Psoas muscle (tissue), 8 donors: ENCODE data around the gene FAM156B. TPM values are rescaled to one million over a fixed set of nuclear protein-coding genes. Genes with fewer than 3 reads are reported as not detected.
"Not testable (repeated sequence)": the region's sequence is repeated elsewhere in the genome, so short reads cannot be mapped to it uniquely, and the experiment has no call there.

ENCODE experiments used
- ATAC-seq, 4 donors: fragments of 200-7000 bp; cut with Tn5 transposase; one replicate each; pipeline ENCODE4 v1.9.1; 2020; ENCODE audit warnings: moderate library complexity in 3 of 4, mild to moderate bottlenecking in 2 of 4
- DNase-seq, 2 donors: peaks; one replicate each; pipeline ENCODE4 v3.0.0-alpha.2; 2020
- H3K27ac ChIP-seq: fragments of 200-600 bp; one replicate; pipeline ENCODE4 v1.8.0; 2022
- H3K27me3 ChIP-seq, 3 donors: fragments of 200-600 bp in 1 of 3; one replicate each; pipeline versions ENCODE4 v1.6.1 to v1.8.0; 2013 to 2022; ENCODE audit warnings: low read length in 2 of 3, mild to moderate bottlenecking in 2 of 3, moderate library complexity in 1 of 3; ENCODE audit not compliant: insufficient read depth in 3 of 3
- H3K36me3 ChIP-seq, 2 donors: fragments of 200-600 bp in 1 of 2; one replicate each; pipeline versions ENCODE4 v1.6.1 to v1.8.0; 2013 to 2022; ENCODE audit warnings: low read depth in 1 of 2, mild to moderate bottlenecking in 1 of 2, moderate library complexity in 1 of 2; ENCODE audit not compliant: insufficient read depth in 1 of 2
- H3K4me1 ChIP-seq: fragments of 200-600 bp; one replicate; pipeline ENCODE4 v1.8.0; 2022
- H3K4me3 ChIP-seq: fragments of 200-600 bp; one replicate; pipeline ENCODE4 v1.8.0; 2022; ENCODE audit warnings: mild to moderate bottlenecking
- H3K9me3 ChIP-seq: fragments of 200-600 bp; one replicate; pipeline ENCODE4 v1.8.0; 2022
- WGBS, 3 donors: extraction: QIAGEN DNeasy Blood & Tissue Kit; methylation state at CpG; one replicate each; pipeline versions ENCODE4 v1.1.6 to v1.1.7; 2013; 5-methylcytosine and 5-hydroxymethylcytosine counted together
- intact Hi-C, 2 donors: fragments of 100-400 bp; cut with DNase I; formaldehyde crosslinking; loops; one replicate each; pipeline versions ENCODE4 v1.11.0 to v1.14.2; 2022
- long read RNA-seq, 2 donors: library from polyadenylated mRNA; unstranded; transcript quantifications; one replicate each; pipeline ENCODE4 v2.0.0, GENCODE V29; 2021
- polyA plus RNA-seq, 3 donors: library from polyadenylated mRNA; stranded (reverse); fragments of 200-250 nt; gene quantifications; one replicate each; pipeline ENCODE4 v1.2.3, GENCODE V29; 2013
- total RNA-seq, 4 donors: library from RNA; stranded (reverse); fragmentation: NEBNext Ultra II Directional in 2 of 4; extraction: Animal tissue kit (Norgen Biotek cat#: 25700) in 2 of 4; gene quantifications; one replicate each; pipeline versions ENCODE4 v1.2.1 to v1.2.4, GENCODE V29; 2021 to 2023
- TF ChIP-seq, protein P1 (sequence below): fragments of 200-600 bp; IDR thresholded peaks from one replicate; pipeline ENCODE4 v1.8.0; 2022; ENCODE audit warnings: antibody characterized with exemption
- donor health status: healthy with polysubstance abuse.
- donor health status: DM: no; HTN: no; CAD: no; lungs with moderate emphysema.
- donor health status: Bipolar disorder and iron deficiency.
- donor health status: healthy.
- donor health status: DM: yes; HTN: yes; CAD: no.
- donor health status: DM: no; HTN: no; CAD: no.
- donor health status: DM: no; HTN: no; CAD: no.
- donor health status: DM: yes; HTN: yes; CAD: no.

Gene FAM156B, protein sequence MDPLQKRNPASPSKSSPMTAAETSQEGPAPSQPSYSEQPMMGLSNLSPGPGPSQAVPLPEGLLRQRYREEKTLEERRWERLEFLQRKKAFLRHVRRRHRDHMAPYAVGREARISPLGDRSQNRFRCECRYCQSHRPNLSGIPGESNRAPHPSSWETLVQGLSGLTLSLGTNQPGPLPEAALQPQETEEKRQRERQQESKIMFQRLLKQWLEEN
- 1 to 10 TPM; 1.1 to 2.7 (median 2.3) TPM for total RNA-seq
- 1 to 10 TPM; 1.6 to 5.4 (median 2.7) TPM for polyA plus RNA-seq
- long read RNA-seq, donor 1, partial matches to known transcripts = 0 of 1 reads
- long read RNA-seq, donor 1, other reads (novel, unspliced or antisense) = 1 of 1 reads
- long read RNA-seq, donor 2, partial matches to known transcripts = 1 of 9 reads
- long read RNA-seq, donor 2, other reads (novel, unspliced or antisense) = 4 of 9 reads

DNA sequence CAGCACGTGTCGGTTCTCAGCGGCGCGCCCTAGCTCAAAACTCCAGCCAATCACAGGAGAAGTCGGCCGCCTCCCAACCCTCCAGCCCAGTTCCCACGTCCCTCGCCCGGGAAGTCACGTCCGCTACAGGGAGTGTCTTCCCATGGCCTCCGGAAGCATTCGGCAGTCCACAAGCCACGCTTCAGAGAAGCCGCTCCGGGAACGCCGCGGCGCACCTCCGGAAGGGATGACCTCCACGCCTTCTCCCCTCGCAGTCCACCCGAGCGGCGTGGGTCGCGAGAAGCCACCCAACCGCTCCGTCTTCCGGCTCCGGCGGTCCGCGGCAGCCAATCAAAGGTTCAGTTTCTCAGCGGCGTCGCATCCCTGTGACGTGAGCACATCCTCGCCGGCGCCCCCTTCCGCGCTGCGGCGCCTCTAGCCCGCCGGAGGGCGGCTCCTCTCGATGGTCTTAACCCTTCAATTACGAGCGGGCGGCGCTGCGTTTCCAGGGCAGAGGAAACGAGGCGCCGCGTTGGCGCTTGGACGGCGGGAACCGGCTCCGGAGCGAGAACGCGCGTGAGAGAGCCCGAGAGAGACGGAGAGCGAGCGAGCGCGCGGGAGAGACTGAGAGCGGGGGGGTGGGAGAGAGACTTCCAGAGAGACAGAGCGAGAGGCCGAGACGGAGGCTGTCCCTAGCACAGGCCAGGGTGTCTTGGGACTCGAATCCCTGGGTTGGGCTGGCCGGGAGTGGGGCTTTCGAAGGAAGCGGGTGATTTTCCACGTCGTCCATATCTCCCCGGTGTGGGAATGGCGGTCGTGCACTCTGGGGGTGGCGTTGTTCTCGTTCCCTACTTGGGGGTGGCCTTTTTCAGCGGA lies at the start of gene FAM156B:
FAM156B (plus strand) TSS at position 476 of the 855 bp plus-strand sequence. CDS start 9,896 bp downstream, outside the sequence.
- H3K27ac ChIP-seq, DNase-seq, intact Hi-C loops, H3K36me3 ChIP-seq, H3K27me3 ChIP-seq, H3K4me3 ChIP-seq, H3K9me3 ChIP-seq, H3K4me1 ChIP-seq: not testable (repeated sequence)
- peak; percentile 92 to 95 (median 94) for ATAC-seq
- WGBS, 3 donors = no CpG with 5 or more reads among the region's 92 CpGs

DNA sequence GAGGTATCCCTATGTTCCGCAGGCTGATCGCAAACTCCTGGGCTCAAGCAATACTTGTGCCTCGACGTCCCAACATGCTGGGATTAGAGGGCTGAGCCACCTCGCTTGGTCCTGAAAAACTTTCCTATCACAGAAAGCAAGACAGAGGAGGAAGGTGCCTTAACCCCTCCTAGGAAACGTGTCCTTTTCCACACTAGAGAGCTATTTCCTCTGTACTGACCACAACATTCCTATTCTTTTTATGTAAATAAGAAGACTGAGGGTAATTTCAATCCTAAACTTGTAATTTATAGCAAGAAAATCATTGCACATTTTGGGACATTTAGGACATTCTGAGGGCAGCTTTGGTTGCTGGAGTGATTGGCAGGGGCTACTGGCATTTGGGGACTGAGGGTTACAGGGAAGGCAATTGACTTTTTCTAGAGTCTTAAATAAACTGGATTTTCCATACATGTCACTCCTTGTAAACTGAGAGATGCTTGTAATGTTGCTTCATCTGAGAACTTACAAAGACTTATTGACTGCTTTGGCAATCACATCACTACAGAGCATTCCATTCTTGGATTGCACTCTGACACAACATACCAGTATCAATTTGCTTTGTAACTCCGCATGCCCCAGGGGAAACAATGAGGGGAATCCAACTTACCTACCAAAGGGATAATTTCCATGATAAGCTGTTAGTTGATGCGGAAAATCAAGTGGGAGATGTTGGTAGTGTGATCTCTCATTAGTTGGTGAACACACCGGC lies 44.8 kb upstream of the FAM156B start:
- intact Hi-C loops = no loop called here
- WGBS, 3 donors = 74 to 78% (median 77%) methylated on average over 9 of the region's 9 CpGs
- H3K9me3 ChIP-seq = no peaks in the 10 kb centered on the region

DNA sequence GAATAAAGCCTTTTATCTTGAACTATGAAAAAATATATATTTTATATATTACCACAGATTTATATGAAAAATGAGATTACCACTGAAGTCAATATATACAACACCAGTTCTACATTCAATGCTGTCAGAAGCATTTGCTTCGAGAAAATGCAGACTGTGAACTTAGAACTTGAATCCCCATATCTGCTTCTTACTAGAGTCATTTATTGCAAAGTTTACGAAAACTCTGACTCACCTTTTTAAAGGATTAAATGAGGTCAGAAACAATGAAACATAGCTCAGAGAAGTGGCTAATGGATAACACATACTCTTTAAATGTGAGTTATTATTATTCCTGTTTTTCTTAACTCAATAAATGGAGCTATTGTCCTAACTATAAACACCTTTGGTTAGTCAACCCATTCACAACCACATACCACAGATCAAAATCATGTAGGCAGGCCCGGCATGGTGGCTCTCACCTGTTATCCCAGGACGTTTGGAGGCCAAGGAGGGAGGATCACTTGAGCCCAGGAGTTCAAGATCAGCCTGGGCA lies 40.1 kb upstream of the FAM156B start:
- H3K27me3 ChIP-seq = peaks cover 0 to 54% (median 0%) of the 10 kb centered on the region in 3 donors
- H3K4me3 ChIP-seq, H3K36me3 ChIP-seq, H3K27ac ChIP-seq, H3K9me3 ChIP-seq, DNase-seq, H3K4me1 ChIP-seq, intact Hi-C loops, ATAC-seq: not testable (repeated sequence)
- 53 to 64% (median 58%) methylated on average over 4 of the region's 4 CpGs for WGBS, 3 donors

More for the DNA sequence above, 44.8 kb upstream of the FAM156B start:
- DNase-seq = no peak
- Histone ChIP-seq H3K4me3 (no peak overlapping the region), H3K27ac (no peak overlapping the region), H3K36me3 (no peaks in the 10 kb centered on the region), H3K27me3 (peaks cover 0 to 69% (median 0%) of the 10 kb centered on the region in 3 donors), H3K4me1 (no peaks in the 10 kb centered on the region)
- TF ChIP-seq, protein P1, sequence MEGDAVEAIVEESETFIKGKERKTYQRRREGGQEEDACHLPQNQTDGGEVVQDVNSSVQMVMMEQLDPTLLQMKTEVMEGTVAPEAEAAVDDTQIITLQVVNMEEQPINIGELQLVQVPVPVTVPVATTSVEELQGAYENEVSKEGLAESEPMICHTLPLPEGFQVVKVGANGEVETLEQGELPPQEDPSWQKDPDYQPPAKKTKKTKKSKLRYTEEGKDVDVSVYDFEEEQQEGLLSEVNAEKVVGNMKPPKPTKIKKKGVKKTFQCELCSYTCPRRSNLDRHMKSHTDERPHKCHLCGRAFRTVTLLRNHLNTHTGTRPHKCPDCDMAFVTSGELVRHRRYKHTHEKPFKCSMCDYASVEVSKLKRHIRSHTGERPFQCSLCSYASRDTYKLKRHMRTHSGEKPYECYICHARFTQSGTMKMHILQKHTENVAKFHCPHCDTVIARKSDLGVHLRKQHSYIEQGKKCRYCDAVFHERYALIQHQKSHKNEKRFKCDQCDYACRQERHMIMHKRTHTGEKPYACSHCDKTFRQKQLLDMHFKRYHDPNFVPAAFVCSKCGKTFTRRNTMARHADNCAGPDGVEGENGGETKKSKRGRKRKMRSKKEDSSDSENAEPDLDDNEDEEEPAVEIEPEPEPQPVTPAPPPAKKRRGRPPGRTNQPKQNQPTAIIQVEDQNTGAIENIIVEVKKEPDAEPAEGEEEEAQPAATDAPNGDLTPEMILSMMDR = no peak
- ATAC-seq = no peak

DNA sequence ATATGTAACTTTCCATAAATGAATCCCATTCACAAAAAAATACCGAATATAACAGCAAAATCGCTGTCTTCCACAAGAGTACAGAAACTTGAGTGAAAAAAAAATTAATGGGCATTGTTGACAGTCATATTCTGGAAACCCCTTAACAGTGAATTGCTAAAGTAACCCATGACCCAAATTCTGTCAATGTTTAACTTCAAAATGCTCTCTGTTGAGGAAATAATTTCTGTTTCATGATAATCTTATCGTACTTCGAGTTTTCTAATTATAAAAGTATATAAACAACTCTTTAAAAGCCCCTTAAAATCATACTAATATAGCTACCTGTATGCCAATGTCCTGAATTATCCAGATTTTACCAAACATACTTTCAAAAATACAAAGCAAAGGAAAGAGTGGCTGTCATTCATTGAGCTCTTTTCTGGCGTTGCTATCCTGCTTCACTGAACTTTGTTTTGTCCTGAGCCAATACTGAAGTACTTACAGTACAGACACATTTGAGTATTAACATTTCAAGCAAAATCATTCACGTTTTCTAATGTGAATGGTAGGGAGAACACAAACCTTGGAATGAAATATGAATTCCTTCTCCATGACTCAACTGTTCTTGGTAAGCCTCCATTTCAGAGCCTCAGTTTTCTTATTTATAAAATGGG lies 31.7 kb upstream of the FAM156B start:
- ATAC-seq (no peak), DNase-seq (no peak)
- no peaks in the 10 kb centered on the region for H3K4me1 ChIP-seq
- intact Hi-C loops = no loop called here
- no peak overlapping the region for H3K4me3 ChIP-seq
- H3K27me3 ChIP-seq = peaks cover 0 to 33% (median 0%) of the 10 kb centered on the region in 3 donors
- 42 to 70% (median 68%) methylated on average over 6 of the region's 6 CpGs for WGBS, 3 donors
- H3K36me3 ChIP-seq = no peaks in the 10 kb centered on the region
- no peak overlapping the region for H3K27ac ChIP-seq
- H3K9me3 ChIP-seq = no peaks in the 10 kb centered on the region
- TF ChIP-seq, protein P1 = no peak
